Measurements from ENCODE around the gene CER1.

Gene CER1

GRCh38 chr9:14674630-14675029 is 47.9 kb downstream of the CER1 start:
- Histone ChIP-seq H3K4me2 (no peak overlapping the region), H3K79me2 (ENCODE audit: insufficient read depth, low read depth) (no peaks in the 10 kb centered on the region), H3K4me3 (IDR thresholded peaks at IDR 0.05; ENCODE audit: insufficient read depth, low read depth, low read length) (no peak overlapping the region), H3K4me1 (ENCODE audit: low read depth, poor library complexity, severe bottlenecking) (no peaks in the 10 kb centered on the region), H4K20me1 (ENCODE audit: insufficient read depth) (no peaks in the 10 kb centered on the region), H2AFZ (ENCODE audit: low read depth) (no peak overlapping the region), H3K9ac (no peak overlapping the region), H3K27me3 (ENCODE audit: insufficient read depth, low read depth) (no peaks in the 10 kb centered on the region), H3K36me3 (ENCODE audit: insufficient read depth) (no peaks in the 10 kb centered on the region), H3K27ac (no peak overlapping the region)
- TF ChIP-seq CTCF (conservative IDR thresholded peaks at IDR 0.05; ENCODE audit: low read depth, low read length): no peak

- H3K4me1 ChIP-seq (ENCODE audit: low read depth, poor library complexity, severe bottlenecking): no peaks in the 10 kb centered on the region
- H3K4me3 ChIP-seq (IDR thresholded peaks at IDR 0.05; ENCODE audit: insufficient read depth, low read depth, low read length): no peak overlapping the region
- H3K79me2 ChIP-seq (ENCODE audit: insufficient read depth, low read depth): no peaks in the 10 kb centered on the region
- no peak overlapping the region for H3K4me2 ChIP-seq
- no peak overlapping the region for H3K9ac ChIP-seq
- no peak overlapping the region for H3K27ac ChIP-seq
- no peak overlapping the region for H2AFZ ChIP-seq (ENCODE audit: low read depth)
- TF ChIP-seq CTCF (conservative IDR thresholded peaks at IDR 0.05; ENCODE audit: low read depth, low read length): no peak
- H4K20me1 ChIP-seq (ENCODE audit: insufficient read depth): no peaks in the 10 kb centered on the region
- H3K36me3 ChIP-seq (ENCODE audit: insufficient read depth): no peaks in the 10 kb centered on the region
- H3K27me3 ChIP-seq (ENCODE audit: insufficient read depth, low read depth): no peaks in the 10 kb centered on the region
Observed at GRCh38 chr9:14671377-14671776, 51.2 kb downstream of the CER1 start.

GRCh38 chr9:14670718-14671117 is 51.8 kb downstream of the CER1 start:
- Histone ChIP-seq H3K27ac (no peak overlapping the region), H3K36me3 (ENCODE audit: insufficient read depth) (no peaks in the 10 kb centered on the region), H3K4me2 (no peak overlapping the region), H2AFZ (ENCODE audit: low read depth) (no peak overlapping the region), H4K20me1 (ENCODE audit: insufficient read depth) (no peaks in the 10 kb centered on the region), H3K79me2 (ENCODE audit: insufficient read depth, low read depth) (no peaks in the 10 kb centered on the region), H3K4me1 (ENCODE audit: low read depth, poor library complexity, severe bottlenecking) (no peaks in the 10 kb centered on the region), H3K4me3 (IDR thresholded peaks at IDR 0.05; ENCODE audit: insufficient read depth, low read depth, low read length) (no peak overlapping the region), H3K27me3 (ENCODE audit: insufficient read depth, low read depth) (no peaks in the 10 kb centered on the region), H3K9ac (no peak overlapping the region)
- TF ChIP-seq CTCF (conservative IDR thresholded peaks at IDR 0.05; ENCODE audit: low read depth, low read length): no peak
